Left ventricle myocardium inferior (tissue), 1 donor: ENCODE measurements around the gene LITAF. TPM values are rescaled to one million over a fixed set of nuclear protein-coding genes. Genes with fewer than 3 reads are reported as not detected.

Source experiments
- DNase-seq: peaks from one replicate; pipeline ENCODE4 v3.0.0-alpha.2; 2020
- H3K27ac ChIP-seq: fragments of 200-600 bp; replicated peaks from 2 replicates; pipeline ENCODE4 v1.8.0; 2021
- H3K27me3 ChIP-seq: fragments of 200-600 bp; 2 replicates; pipeline ENCODE4 v1.8.0; 2021; ENCODE audit warnings: low read depth
- H3K36me3 ChIP-seq: fragments of 200-600 bp; 2 replicates; pipeline ENCODE4 v1.8.0; 2021
- H3K4me1 ChIP-seq: fragments of 200-600 bp; 2 replicates; pipeline ENCODE4 v1.8.0; 2021
- H3K4me3 ChIP-seq: fragments of 200-600 bp; 2 replicates; pipeline ENCODE4 v1.8.0; 2021; ENCODE audit warnings: mild to moderate bottlenecking, moderate library complexity
- H3K9me3 ChIP-seq: fragments of 200-600 bp; replicated peaks from 2 replicates; pipeline ENCODE4 v1.8.0; 2021
- intact Hi-C: fragments of 100-400 bp; cut with micrococcal nuclease; formaldehyde crosslinking; loops from one replicate; pipeline ENCODE4 v1.11.0; 2022
- total RNA-seq: library from RNA; stranded (reverse); fragmentation: NEBNext Ultra II Directional; extraction: Animal tissue kit (Norgen Biotek cat#: 25700); gene quantifications from one replicate; pipeline ENCODE4 v1.2.1, GENCODE V29; 2021
- TF ChIP-seq, protein P1 (sequence below): fragments of 200-600 bp; IDR thresholded peaks from 2 replicates; pipeline ENCODE4 v1.8.0; 2021; ENCODE audit warnings: antibody characterized with exemption, mild to moderate bottlenecking, borderline replicate concordance
- donor health status: DM: no; HTN: yes; CAD: no; lungs with severe emphysema.

LITAF gene
- total RNA-seq, 1 donor from 2014 or later, result 55.6 TPM

DNA sequence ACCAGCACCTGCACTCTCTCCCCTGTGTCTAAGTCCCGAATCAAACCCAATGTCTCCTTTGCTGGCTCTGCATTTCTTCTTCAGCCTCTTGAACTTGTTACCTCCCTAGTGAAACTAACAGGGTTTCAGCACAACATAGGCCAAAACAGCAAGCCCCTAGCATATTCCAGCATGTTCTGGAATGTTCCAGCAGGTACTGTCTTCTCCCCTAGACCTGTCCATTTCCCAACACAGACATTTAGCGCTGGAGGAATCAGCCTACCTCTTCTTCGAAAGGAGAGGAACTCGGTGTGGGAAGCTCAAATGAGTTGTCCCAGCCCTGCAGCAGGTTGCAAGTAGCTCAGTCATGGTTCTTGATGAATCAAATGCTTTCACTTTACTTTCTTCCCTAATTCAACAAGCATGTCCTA is 47.1 kb downstream of the LITAF start:
- intact Hi-C loops, result loop anchor here (10.0 kb wide), 1 partner anchor 175 kb away; no protein-coding TSS in a partner anchor
- Histone ChIP-seq H3K27ac (no peak overlapping the region), H3K4me3 (no peak overlapping the region), H3K4me1 (no peaks in the 10 kb centered on the region), H3K9me3 (no peaks in the 10 kb centered on the region), H3K36me3 (no peaks in the 10 kb centered on the region), H3K27me3 (no peaks in the 10 kb centered on the region)
- TF ChIP-seq, protein P1, sequence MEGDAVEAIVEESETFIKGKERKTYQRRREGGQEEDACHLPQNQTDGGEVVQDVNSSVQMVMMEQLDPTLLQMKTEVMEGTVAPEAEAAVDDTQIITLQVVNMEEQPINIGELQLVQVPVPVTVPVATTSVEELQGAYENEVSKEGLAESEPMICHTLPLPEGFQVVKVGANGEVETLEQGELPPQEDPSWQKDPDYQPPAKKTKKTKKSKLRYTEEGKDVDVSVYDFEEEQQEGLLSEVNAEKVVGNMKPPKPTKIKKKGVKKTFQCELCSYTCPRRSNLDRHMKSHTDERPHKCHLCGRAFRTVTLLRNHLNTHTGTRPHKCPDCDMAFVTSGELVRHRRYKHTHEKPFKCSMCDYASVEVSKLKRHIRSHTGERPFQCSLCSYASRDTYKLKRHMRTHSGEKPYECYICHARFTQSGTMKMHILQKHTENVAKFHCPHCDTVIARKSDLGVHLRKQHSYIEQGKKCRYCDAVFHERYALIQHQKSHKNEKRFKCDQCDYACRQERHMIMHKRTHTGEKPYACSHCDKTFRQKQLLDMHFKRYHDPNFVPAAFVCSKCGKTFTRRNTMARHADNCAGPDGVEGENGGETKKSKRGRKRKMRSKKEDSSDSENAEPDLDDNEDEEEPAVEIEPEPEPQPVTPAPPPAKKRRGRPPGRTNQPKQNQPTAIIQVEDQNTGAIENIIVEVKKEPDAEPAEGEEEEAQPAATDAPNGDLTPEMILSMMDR, result no peak
- DNase-seq, result no peak

DNA sequence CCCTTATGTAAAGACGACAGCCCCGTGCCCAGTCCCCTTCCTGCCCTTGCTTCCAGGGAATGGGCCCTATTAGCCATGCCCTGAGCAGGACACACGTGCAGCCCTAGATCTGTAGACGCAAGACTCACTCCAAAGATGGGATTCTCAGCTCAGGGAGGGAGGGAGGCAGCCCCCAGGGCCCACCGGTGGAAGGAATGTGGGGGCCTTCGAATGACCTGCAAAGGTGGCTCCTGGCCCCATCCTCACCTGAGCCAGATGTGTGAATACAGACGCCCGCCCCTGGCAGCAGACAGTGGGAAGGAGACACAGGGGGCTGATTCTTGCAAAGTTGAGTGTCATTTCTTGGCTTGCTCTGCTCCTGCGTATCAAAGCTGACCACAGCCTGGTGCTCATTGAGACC is 47.8 kb downstream of the LITAF start:
- no peaks in the 10 kb centered on the region for H3K4me1 ChIP-seq
- no peak overlapping the region for H3K4me3 ChIP-seq
- no peak for DNase-seq
- TF ChIP-seq, protein P1, result no peak
- H3K27ac ChIP-seq, result no peak overlapping the region
- H3K27me3 ChIP-seq, result no peaks in the 10 kb centered on the region
- intact Hi-C loops, result loop anchor here (10.0 kb wide), 1 partner anchor 176 kb away; no protein-coding TSS in a partner anchor
- no peaks in the 10 kb centered on the region for H3K9me3 ChIP-seq
- H3K36me3 ChIP-seq, result no peaks in the 10 kb centered on the region

DNA sequence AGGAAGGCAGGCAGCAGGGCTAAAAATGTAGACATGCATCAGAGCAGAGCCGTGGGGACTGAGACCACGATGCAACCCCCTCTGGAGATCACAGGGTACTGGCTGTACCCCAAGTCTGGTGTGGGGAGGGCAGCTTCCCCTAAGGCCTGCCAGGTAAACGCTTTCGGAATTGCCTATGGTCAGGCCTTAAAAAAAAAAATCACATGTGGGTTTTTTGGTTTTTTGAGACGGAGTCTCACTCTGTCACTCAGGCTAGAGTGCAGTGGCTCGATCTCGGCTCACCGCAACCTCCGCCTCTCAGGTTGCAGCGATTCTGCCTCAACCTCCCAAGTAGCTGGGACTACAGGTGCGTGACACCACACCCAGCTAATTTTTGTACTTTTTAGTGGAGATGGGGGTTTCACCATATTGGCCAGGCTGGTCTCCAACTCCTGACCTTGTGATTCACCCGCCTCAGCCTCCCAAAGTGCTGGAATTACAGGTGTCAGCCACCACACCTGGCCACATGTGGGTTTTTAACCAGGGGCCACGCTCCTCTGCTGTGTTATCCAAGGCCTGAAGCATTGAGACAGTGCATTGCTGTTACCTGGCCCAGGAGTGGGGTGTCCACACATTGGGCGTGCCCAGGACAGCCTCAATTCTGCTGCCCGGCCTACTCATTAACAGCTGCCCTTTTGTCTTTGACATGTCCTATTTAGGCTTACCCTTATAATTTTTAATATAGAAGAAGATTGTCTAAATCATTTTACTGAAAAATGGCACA is 50.4 kb downstream of the LITAF start:
- Histone ChIP-seq H3K27ac (no peak overlapping the region), H3K4me3 (no peak overlapping the region), H3K36me3 (no peaks in the 10 kb centered on the region), H3K9me3 (no peaks in the 10 kb centered on the region), H3K27me3 (no peaks in the 10 kb centered on the region), H3K4me1 (no peaks in the 10 kb centered on the region)
- TF ChIP-seq, protein P1, result no peak
- no peak for DNase-seq
- intact Hi-C loops, result loop anchor here (10.0 kb wide), 1 partner anchor 179 kb away; no protein-coding TSS in a partner anchor

DNA sequence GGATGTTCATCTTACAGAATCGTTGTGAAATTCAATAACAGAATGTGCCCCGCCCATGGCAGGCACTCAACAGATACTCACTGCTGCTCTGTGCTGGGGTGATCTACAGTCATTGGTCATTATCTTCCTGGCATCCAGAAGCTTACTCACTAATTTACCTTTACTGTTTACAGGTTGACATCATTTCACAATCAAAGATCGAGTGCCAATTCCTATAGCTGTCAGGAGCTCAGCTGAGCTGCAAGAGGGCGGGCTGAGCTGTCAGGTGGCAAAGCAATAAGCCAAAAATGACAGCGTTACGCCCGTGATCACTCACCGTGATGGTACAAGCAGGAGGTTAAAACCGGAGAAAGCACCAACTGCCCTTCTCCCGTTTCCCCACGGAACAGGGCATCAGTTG is 51.2 kb downstream of the LITAF start:
- intact Hi-C loops, result loop anchor here (10.0 kb wide), 1 partner anchor 179 kb away; no protein-coding TSS in a partner anchor
- TF ChIP-seq, protein P1, result no peak
- Histone ChIP-seq H3K4me1 (no peaks in the 10 kb centered on the region), H3K27me3 (no peaks in the 10 kb centered on the region), H3K4me3 (no peak overlapping the region), H3K36me3 (no peaks in the 10 kb centered on the region), H3K27ac (no peak overlapping the region), H3K9me3 (no peaks in the 10 kb centered on the region)
- DNase-seq, result no peak

DNA sequence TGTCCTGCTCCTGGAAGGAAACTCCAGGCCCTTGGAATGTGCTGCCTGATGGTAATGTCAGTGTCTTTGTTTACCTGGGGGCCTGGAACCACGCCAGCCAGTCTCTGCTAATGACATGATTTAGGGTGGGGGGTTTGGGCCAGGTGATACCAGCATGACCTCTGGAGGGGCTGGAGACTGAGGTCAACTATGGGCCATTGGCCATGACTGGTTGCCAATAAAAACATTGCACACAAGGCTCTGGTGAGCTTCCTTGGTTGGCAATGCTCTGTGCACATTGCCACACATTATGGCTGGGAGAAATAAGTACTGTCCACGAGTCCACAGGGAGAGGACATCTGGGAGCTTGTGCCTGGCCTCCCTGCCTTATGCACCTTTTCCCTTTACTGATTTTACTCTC is 52.5 kb downstream of the LITAF start:
- intact Hi-C loops, result loop anchor here (5.0 to 10.0 kb wide), 2 partner anchors 108 to 181 kb away; no protein-coding TSS in a partner anchor
- H3K36me3 ChIP-seq, result no peaks in the 10 kb centered on the region
- no peak overlapping the region for H3K4me3 ChIP-seq
- H3K9me3 ChIP-seq, result no peaks in the 10 kb centered on the region
- TF ChIP-seq, protein P1, result no peak
- DNase-seq, result no peak
- no peaks in the 10 kb centered on the region for H3K27me3 ChIP-seq
- H3K27ac ChIP-seq, result no peak overlapping the region
- H3K4me1 ChIP-seq, result no peaks in the 10 kb centered on the region
